ENCODE measurements around the gene SPTBN1.
"Not testable (repeated sequence)": the region's sequence is repeated elsewhere in the genome, so short reads cannot be mapped to it uniquely, and the experiment has no call there.

SPTBN1 gene

GRCh38 chr2:54485756-54486155 is 29.6 kb downstream of the SPTBN1 start:
- H3K27ac ChIP-seq (ENCODE audit: low read depth, low read length); H3K4me3 ChIP-seq (ENCODE audit: low read length); H3K36me3 ChIP-seq (ENCODE audit: insufficient read depth, low read length); H3K27me3 ChIP-seq (ENCODE audit: insufficient read depth, low read length); H3K9me3 ChIP-seq (ENCODE audit: insufficient read depth, low read depth, low read length); H3K9ac ChIP-seq (ENCODE audit: low read depth, low read length): not testable (repeated sequence)
- peaks cover 12% of the 10 kb centered on the region for H3K4me1 ChIP-seq (ENCODE audit: insufficient read depth, low read length)
- WGBS, result 97% methylated on average over 30 of the region's 35 CpGs

- H3K9ac ChIP-seq (ENCODE audit: low read depth, low read length), result no peak overlapping the region
- WGBS, result 92% methylated on average over 4 of the region's 4 CpGs
- H3K27ac ChIP-seq (ENCODE audit: low read depth, low read length), result no peak overlapping the region
- peaks cover 6% of the 10 kb centered on the region; the same call in 1 of the 2 replicates for H3K9me3 ChIP-seq (ENCODE audit: insufficient read depth, low read depth, low read length)
- peaks cover 12% of the 10 kb centered on the region for H3K4me1 ChIP-seq (ENCODE audit: insufficient read depth, low read length)
- no peak overlapping the region for H3K4me3 ChIP-seq (ENCODE audit: low read length)
- no peaks in the 10 kb centered on the region for H3K27me3 ChIP-seq (ENCODE audit: insufficient read depth, low read length)
- no peaks in the 10 kb centered on the region for H3K36me3 ChIP-seq (ENCODE audit: insufficient read depth, low read length)
These were observed 30.6 kb downstream of the SPTBN1 start for GRCh38 chr2:54486766-54487165.

- no peaks in the 10 kb centered on the region for H3K9me3 ChIP-seq (ENCODE audit: insufficient read depth, low read depth, low read length)
- H3K4me1 ChIP-seq (ENCODE audit: insufficient read depth, low read length), result peaks cover 8% of the 10 kb centered on the region; the same call in 1 of the 2 replicates
- 88% methylated on average over 2 of the region's 2 CpGs for WGBS
- H3K27me3 ChIP-seq (ENCODE audit: insufficient read depth, low read length), result no peaks in the 10 kb centered on the region
- H3K9ac ChIP-seq (ENCODE audit: low read depth, low read length), result no peak overlapping the region
- H3K36me3 ChIP-seq (ENCODE audit: insufficient read depth, low read length), result no peaks in the 10 kb centered on the region
- no peak overlapping the region for H3K4me3 ChIP-seq (ENCODE audit: low read length)
- no peak overlapping the region for H3K27ac ChIP-seq (ENCODE audit: low read depth, low read length)
These were observed 34.7 kb downstream of the SPTBN1 start for GRCh38 chr2:54490863-54491262.

GRCh38 chr2:54492335-54492734 is 36.2 kb downstream of the SPTBN1 start:
- Histone ChIP-seq H3K27ac (ENCODE audit: low read depth, low read length) (no peak overlapping the region), H3K9ac (ENCODE audit: low read depth, low read length) (no peak overlapping the region), H3K4me1 (ENCODE audit: insufficient read depth, low read length) (peaks cover 14% of the 10 kb centered on the region), H3K27me3 (ENCODE audit: insufficient read depth, low read length) (no peaks in the 10 kb centered on the region), H3K36me3 (ENCODE audit: insufficient read depth, low read length) (no peaks in the 10 kb centered on the region), H3K4me3 (ENCODE audit: low read length) (no peak overlapping the region), H3K9me3 (ENCODE audit: insufficient read depth, low read depth, low read length) (no peaks in the 10 kb centered on the region)
- WGBS, result 76% methylated on average over 2 of the region's 2 CpGs

GRCh38 chr2:54494087-54494486 is 38.0 kb downstream of the SPTBN1 start:
- Histone ChIP-seq H3K9me3 (ENCODE audit: insufficient read depth, low read depth, low read length) (no peaks in the 10 kb centered on the region), H3K36me3 (ENCODE audit: insufficient read depth, low read length) (no peaks in the 10 kb centered on the region), H3K9ac (ENCODE audit: low read depth, low read length) (no peak overlapping the region), H3K27ac (ENCODE audit: low read depth, low read length) (no peak overlapping the region), H3K4me3 (ENCODE audit: low read length) (no peak overlapping the region), H3K4me1 (ENCODE audit: insufficient read depth, low read length) (peaks cover 31% of the 10 kb centered on the region), H3K27me3 (ENCODE audit: insufficient read depth, low read length) (no peaks in the 10 kb centered on the region)
- 100% methylated on average over 2 of the region's 3 CpGs for WGBS

GRCh38 chr2:54496920-54497319 is 40.8 kb downstream of the SPTBN1 start:
- Histone ChIP-seq H3K9me3 (ENCODE audit: insufficient read depth, low read depth, low read length) (no peaks in the 10 kb centered on the region), H3K27me3 (ENCODE audit: insufficient read depth, low read length) (no peaks in the 10 kb centered on the region), H3K27ac (ENCODE audit: low read depth, low read length) (peak overlapping the region; percentile 60), H3K9ac (ENCODE audit: low read depth, low read length) (no peak overlapping the region), H3K36me3 (ENCODE audit: insufficient read depth, low read length) (no peaks in the 10 kb centered on the region), H3K4me3 (ENCODE audit: low read length) (no peak overlapping the region), H3K4me1 (ENCODE audit: insufficient read depth, low read length) (peaks cover 37% of the 10 kb centered on the region)
- 80% methylated on average over 4 of the region's 4 CpGs for WGBS

- no peak overlapping the region for H3K4me3 ChIP-seq (ENCODE audit: low read length)
- no peaks in the 10 kb centered on the region for H3K27me3 ChIP-seq (ENCODE audit: insufficient read depth, low read length)
- peaks cover 30% of the 10 kb centered on the region for H3K4me1 ChIP-seq (ENCODE audit: insufficient read depth, low read length)
- H3K27ac ChIP-seq (ENCODE audit: low read depth, low read length), result peak overlapping the region; percentile 60
- 72% methylated on average over 8 of the region's 8 CpGs for WGBS
- H3K36me3 ChIP-seq (ENCODE audit: insufficient read depth, low read length), result no peaks in the 10 kb centered on the region
- no peak overlapping the region for H3K9ac ChIP-seq (ENCODE audit: low read depth, low read length)
- H3K9me3 ChIP-seq (ENCODE audit: insufficient read depth, low read depth, low read length), result no peaks in the 10 kb centered on the region
These were observed 41.9 kb downstream of the SPTBN1 start for GRCh38 chr2:54497763-54498680.

- peaks cover 30% of the 10 kb centered on the region for H3K4me1 ChIP-seq (ENCODE audit: insufficient read depth, low read length)
- no peaks in the 10 kb centered on the region for H3K9me3 ChIP-seq (ENCODE audit: insufficient read depth, low read depth, low read length)
- H3K9ac ChIP-seq (ENCODE audit: low read depth, low read length), result no peak overlapping the region
- H3K36me3 ChIP-seq (ENCODE audit: insufficient read depth, low read length), result no peaks in the 10 kb centered on the region
- no peaks in the 10 kb centered on the region for H3K27me3 ChIP-seq (ENCODE audit: insufficient read depth, low read length)
- 94% methylated on average over 2 of the region's 2 CpGs for WGBS
- no peak overlapping the region for H3K27ac ChIP-seq (ENCODE audit: low read depth, low read length)
- H3K4me3 ChIP-seq (ENCODE audit: low read length), result no peak overlapping the region
These were observed 43.5 kb downstream of the SPTBN1 start for GRCh38 chr2:54499661-54500060.

- no peak overlapping the region for H3K27ac ChIP-seq (ENCODE audit: low read depth, low read length)
- no peaks in the 10 kb centered on the region for H3K36me3 ChIP-seq (ENCODE audit: insufficient read depth, low read length)
- no peak overlapping the region for H3K4me3 ChIP-seq (ENCODE audit: low read length)
- peaks cover 30% of the 10 kb centered on the region for H3K4me1 ChIP-seq (ENCODE audit: insufficient read depth, low read length)
- 94% methylated on average over 8 of the region's 8 CpGs for WGBS
- no peaks in the 10 kb centered on the region for H3K9me3 ChIP-seq (ENCODE audit: insufficient read depth, low read depth, low read length)
- H3K9ac ChIP-seq (ENCODE audit: low read depth, low read length), result no peak overlapping the region
- H3K27me3 ChIP-seq (ENCODE audit: insufficient read depth, low read length), result no peaks in the 10 kb centered on the region
These were observed 44.5 kb downstream of the SPTBN1 start for GRCh38 chr2:54500404-54501205.

GRCh38 chr2:54502731-54503130 is 46.6 kb downstream of the SPTBN1 start:
- Histone ChIP-seq H3K27ac (ENCODE audit: low read depth, low read length) (no peak overlapping the region), H3K9ac (ENCODE audit: low read depth, low read length) (no peak overlapping the region), H3K4me3 (ENCODE audit: low read length) (no peak overlapping the region), H3K4me1 (ENCODE audit: insufficient read depth, low read length) (peaks cover 19% of the 10 kb centered on the region), H3K27me3 (ENCODE audit: insufficient read depth, low read length) (no peaks in the 10 kb centered on the region), H3K9me3 (ENCODE audit: insufficient read depth, low read depth, low read length) (no peaks in the 10 kb centered on the region), H3K36me3 (ENCODE audit: insufficient read depth, low read length) (no peaks in the 10 kb centered on the region)
- WGBS, result 85% methylated on average over 2 of the region's 2 CpGs

- Histone ChIP-seq H3K4me1 (ENCODE audit: insufficient read depth, low read length) (peaks cover 15% of the 10 kb centered on the region; the same call in 1 of the 2 replicates), H3K36me3 (ENCODE audit: insufficient read depth, low read length) (no peaks in the 10 kb centered on the region), H3K4me3 (ENCODE audit: low read length) (no peak overlapping the region), H3K9ac (ENCODE audit: low read depth, low read length) (no peak overlapping the region), H3K27ac (ENCODE audit: low read depth, low read length) (no peak overlapping the region), H3K9me3 (ENCODE audit: insufficient read depth, low read depth, low read length) (no peaks in the 10 kb centered on the region), H3K27me3 (ENCODE audit: insufficient read depth, low read length) (no peaks in the 10 kb centered on the region)
- 79% methylated on average over 3 of the region's 3 CpGs for WGBS
These were observed 47.1 kb downstream of the SPTBN1 start for GRCh38 chr2:54503192-54503591.

All from HUES64 (cell line).